BLaER1 treated with 17β-estradiol and CSF1 and Interleukin-3, amounts not matched to agents 10 nM and 100 nM (cell line): ENCODE measurements around the gene STAB2.

Source experiments
- H3K27ac ChIP-seq, 11 experiments: shearing (Covaris generic); formaldehyde crosslinking; 2 replicates each; pipeline ENCODE4 v1.8.1; 2022
- H3K27me3 ChIP-seq, 11 experiments: shearing (Covaris generic); formaldehyde crosslinking; 2 replicates each; pipeline ENCODE4 v1.8.1; 2022
- H3K36me3 ChIP-seq, 11 experiments: shearing (Covaris generic); formaldehyde crosslinking; 2 replicates each; pipeline ENCODE4 v1.8.1; 2022
- H3K4me1 ChIP-seq, 10 experiments: shearing (Covaris generic); formaldehyde crosslinking; 2 replicates each; pipeline ENCODE4 v1.8.1; 2022
- H3K4me2 ChIP-seq, 11 experiments: shearing (Covaris generic); formaldehyde crosslinking; 2 replicates each; pipeline ENCODE4 v1.8.1; 2022
- H3K4me3 ChIP-seq, 10 experiments: shearing (Covaris generic); formaldehyde crosslinking; 2 replicates each; pipeline ENCODE4 v1.8.1; 2022
- H3K9ac ChIP-seq, 11 experiments: shearing (Covaris generic); formaldehyde crosslinking; 2 replicates each; pipeline ENCODE4 v1.8.1; 2022
- H3K9me3 ChIP-seq, 11 experiments: shearing (Covaris generic); formaldehyde crosslinking; replicated peaks in 1 of 11; 2 replicates each; pipeline ENCODE4 v1.8.1; 2022
- H4K20me1 ChIP-seq, 11 experiments: shearing (Covaris generic); formaldehyde crosslinking; 2 replicates each; pipeline ENCODE4 v1.8.1; 2022
- Cebpa-rat ChIP-seq, 11 experiments: shearing (Covaris generic); IDR thresholded peaks; 2 replicates each; pipeline ENCODE4 v1.8.1; 2022

The STAB2 gene

GRCh38 chr12:103623716-103624115 lies 36.6 kb downstream of the STAB2 start:
- Histone ChIP-seq H3K27me3 (no peaks in the 10 kb centered on the region), H3K4me3 (no peak overlapping the region), H3K27ac (no peak overlapping the region), H4K20me1 (no peaks in the 10 kb centered on the region), H3K4me1 (no peaks in the 10 kb centered on the region), H3K9me3 (no peaks in the 10 kb centered on the region), H3K9ac (no peak overlapping the region), H3K36me3 (no peaks in the 10 kb centered on the region), H3K4me2 (no peak overlapping the region)
- no peak for TF ChIP-seq Cebpa-rat (IDR thresholded peaks at IDR 0.05)

- Histone ChIP-seq H3K4me3 (no peak overlapping the region), H3K4me1 (no peaks in the 10 kb centered on the region), H3K9ac (no peak overlapping the region), H3K4me2 (no peak overlapping the region), H3K36me3 (no peaks in the 10 kb centered on the region), H3K9me3 (no peaks in the 10 kb centered on the region), H3K27ac (no peak overlapping the region), H3K27me3 (no peaks in the 10 kb centered on the region), H4K20me1 (no peaks in the 10 kb centered on the region)
- no peak for TF ChIP-seq Cebpa-rat (IDR thresholded peaks at IDR 0.05)
These were observed 39.4 kb downstream of the STAB2 start for GRCh38 chr12:103626498-103626897.

GRCh38 chr12:103627189-103627855 lies 40.2 kb downstream of the STAB2 start:
- H3K27ac ChIP-seq = no peak overlapping the region
- no peak overlapping the region for H3K4me2 ChIP-seq
- no peak overlapping the region for H3K4me3 ChIP-seq
- H3K9ac ChIP-seq = no peak overlapping the region
- H3K4me1 ChIP-seq = no peaks in the 10 kb centered on the region
- H3K27me3 ChIP-seq = no peaks in the 10 kb centered on the region
- peaks cover 1 to 8% (median 6%) of the 10 kb centered on the region in 11 experiments; a peak in 14 of 22 replicates for H3K9me3 ChIP-seq
- no peak for TF ChIP-seq Cebpa-rat (IDR thresholded peaks at IDR 0.05)
- no peaks in the 10 kb centered on the region for H4K20me1 ChIP-seq
- no peaks in the 10 kb centered on the region for H3K36me3 ChIP-seq

- no peak overlapping the region for H3K9ac ChIP-seq
- no peaks in the 10 kb centered on the region for H3K36me3 ChIP-seq
- H3K4me2 ChIP-seq = no peak overlapping the region
- peaks cover 8 to 16% (median 12%) of the 10 kb centered on the region in 11 experiments; a peak in 16 of 22 replicates for H3K9me3 ChIP-seq
- H3K27ac ChIP-seq = no peak overlapping the region
- no peak for TF ChIP-seq Cebpa-rat (IDR thresholded peaks at IDR 0.05)
- H3K4me3 ChIP-seq = no peak overlapping the region
- H4K20me1 ChIP-seq = no peaks in the 10 kb centered on the region
- H3K4me1 ChIP-seq = peaks cover 0 to 4% (median 0%) of the 10 kb centered on the region in 10 experiments; a peak in 1 of 20 replicates
- H3K27me3 ChIP-seq = no peaks in the 10 kb centered on the region
These were observed 45.6 kb downstream of the STAB2 start for GRCh38 chr12:103632554-103633216.

GRCh38 chr12:103634732-103635131 lies 47.7 kb downstream of the STAB2 start:
- Histone ChIP-seq H3K27ac (no peak overlapping the region), H3K9me3 (peaks cover 8 to 16% (median 12%) of the 10 kb centered on the region in 11 experiments; a peak in 16 of 22 replicates), H3K36me3 (no peaks in the 10 kb centered on the region), H3K27me3 (no peaks in the 10 kb centered on the region), H3K4me3 (no peak overlapping the region), H3K9ac (no peak overlapping the region), H3K4me1 (peaks cover 0 to 4% (median 0%) of the 10 kb centered on the region in 10 experiments; a peak in 1 of 20 replicates), H3K4me2 (no peak overlapping the region), H4K20me1 (no peaks in the 10 kb centered on the region)
- no peak for TF ChIP-seq Cebpa-rat (IDR thresholded peaks at IDR 0.05)

GRCh38 chr12:103635419-103635818 lies 48.3 kb downstream of the STAB2 start:
- Histone ChIP-seq H4K20me1 (no peaks in the 10 kb centered on the region), H3K27me3 (no peaks in the 10 kb centered on the region), H3K4me2 (no peak overlapping the region), H3K9me3 (peaks cover 11 to 17% (median 13%) of the 10 kb centered on the region in 11 experiments; a peak in 17 of 22 replicates), H3K4me3 (no peak overlapping the region), H3K9ac (no peak overlapping the region), H3K27ac (no peak overlapping the region), H3K4me1 (peaks cover 0 to 4% (median 0%) of the 10 kb centered on the region in 10 experiments; a peak in 1 of 20 replicates), H3K36me3 (no peaks in the 10 kb centered on the region)
- no peak for TF ChIP-seq Cebpa-rat (IDR thresholded peaks at IDR 0.05)

GRCh38 chr12:103637021-103637420 lies 49.9 kb downstream of the STAB2 start:
- H3K36me3 ChIP-seq = no peaks in the 10 kb centered on the region
- no peak for TF ChIP-seq Cebpa-rat (IDR thresholded peaks at IDR 0.05)
- H3K4me2 ChIP-seq = no peak overlapping the region
- no peak overlapping the region for H3K27ac ChIP-seq
- H3K4me3 ChIP-seq = no peak overlapping the region
- H3K27me3 ChIP-seq = no peaks in the 10 kb centered on the region
- H3K4me1 ChIP-seq = peaks cover 0 to 4% (median 0%) of the 10 kb centered on the region in 10 experiments; a peak in 1 of 20 replicates
- no peaks in the 10 kb centered on the region for H4K20me1 ChIP-seq
- H3K9ac ChIP-seq = no peak overlapping the region
- H3K9me3 ChIP-seq = peaks cover 9 to 14% (median 10%) of the 10 kb centered on the region in 11 experiments; a peak in 17 of 22 replicates

- Histone ChIP-seq H3K27ac (no peak overlapping the region), H3K4me2 (no peak overlapping the region), H3K27me3 (no peaks in the 10 kb centered on the region), H3K4me3 (no peak overlapping the region), H3K4me1 (peaks cover 0 to 4% (median 0%) of the 10 kb centered on the region in 10 experiments; a peak in 1 of 20 replicates), H3K9me3 (peaks cover 5 to 10% (median 6%) of the 10 kb centered on the region in 11 experiments; a peak in 17 of 22 replicates), H3K36me3 (no peaks in the 10 kb centered on the region), H4K20me1 (no peaks in the 10 kb centered on the region), H3K9ac (no peak overlapping the region)
- TF ChIP-seq Cebpa-rat (IDR thresholded peaks at IDR 0.05) = no peak
These were observed 50.4 kb downstream of the STAB2 start for GRCh38 chr12:103637429-103637828.

- H3K9me3 ChIP-seq = peaks cover 0 to 9% (median 5%) of the 10 kb centered on the region in 11 experiments; a peak in 7 of 22 replicates
- H3K4me2 ChIP-seq = no peak overlapping the region
- TF ChIP-seq Cebpa-rat (IDR thresholded peaks at IDR 0.05) = no peak
- H3K4me3 ChIP-seq = no peak overlapping the region
- no peak overlapping the region for H3K27ac ChIP-seq
- H3K9ac ChIP-seq = no peak overlapping the region
- H3K36me3 ChIP-seq = no peaks in the 10 kb centered on the region
- H3K27me3 ChIP-seq = no peaks in the 10 kb centered on the region
- H3K4me1 ChIP-seq = peaks cover 0 to 4% (median 0%) of the 10 kb centered on the region in 10 experiments; a peak in 1 of 20 replicates
- H4K20me1 ChIP-seq = no peaks in the 10 kb centered on the region
These were observed 52.9 kb downstream of the STAB2 start for GRCh38 chr12:103639983-103640382.
